ENCODE data around the gene JMJD4. TPM values are rescaled to one million over a fixed set of nuclear protein-coding genes. Genes with fewer than 3 reads are reported as not detected.

JMJD4 gene
- total RNA-seq: 46.3 and 57.4 TPM in 2 replicates

GRCh38 chr1:227734856-227735538 lies at the start of gene JMJD4, which contains the start of gene SNAP47:
Gene JMJD4, minus strand, starts transcription at chr1:227735302. Its CDS starts 29 bp downstream, at chr1:227735273.
Gene SNAP47, plus strand, starts transcription at chr1:227735435. Its CDS starts 12,302 bp downstream, at chr1:227747737.

Other genes with a start within 250 kb of the JMJD4 start
- 10.2 and 11.1 TPM in 2 replicates for gene ZNF678, start 171.7 kb downstream of the JMJD4 start, total RNA-seq
- gene SNAP47, start 133 bp upstream of the JMJD4 start, total RNA-seq: 56.5 and 67.1 TPM in 2 replicates
- not detected in 2 replicates for gene PRSS38, start 80.4 kb upstream of the JMJD4 start, total RNA-seq
- gene WNT9A, start 212.6 kb upstream of the JMJD4 start, total RNA-seq: 5.1 and 7.6 TPM in 2 replicates